Endothelial cell of umbilical vein (primary cell): ENCODE results near the gene CACNA2D3. TPM values are rescaled to one million over a fixed set of nuclear protein-coding genes. Genes with fewer than 3 reads are reported as not detected.

Experiments
- BruUV-seq: library from RNA; stranded (reverse); fragments of 400-500 nt; replicated peaks from 2 replicates; lab custom pipeline; 2021; lab: Mats Ljungman, UMichigan
- CTCF ChIA-PET: fragments of 300-600, 350-600 bp; sonication (Branson Sonifier 250); formaldehyde crosslinking; loops from one replicate; lab custom pipeline; 2021; ENCODE audit warnings: antibody characterized with exemption, inconsistent platforms; lab: Charles Lee
- POLR2A ChIA-PET: fragments of 300-600, 350-600 bp; sonication (Branson Sonifier 250); formaldehyde crosslinking; loops from one replicate; lab custom pipeline; 2021; ENCODE audit warnings: antibody characterized with exemption, inconsistent platforms; lab: Charles Lee
- DNase-seq: peaks from one replicate; pipeline ENCODE4 v3.0.0-alpha.2; 2011; ENCODE audit warnings: low read depth, low spot score
- FAIRE-seq: peaks from 2 replicates; lab custom pipeline; 2011; peaks lifted over from hg19 to GRCh38; lab: Jason Lieb, UNC
- H2AFZ ChIP-seq: 2 replicates; pipeline ENCODE4 v1.6.0; 2012; ENCODE audit warnings: low read depth, low read length, control low read depth, inconsistent platforms
- H3K27ac ChIP-seq: 2 replicates; pipeline ENCODE4 v1.5.1; 2011; ENCODE audit warnings: low read depth, mild to moderate bottlenecking, control low read depth, low read length, moderate library complexity; ENCODE audit not compliant: insufficient read depth
- H3K27me3 ChIP-seq, 2 experiments: 2 replicates each; pipeline versions ENCODE4 v1.6.0 to v1.6.1; 2011; ENCODE audit warnings: low read length in 2 of 2, mixed read lengths in 1 of 2; ENCODE audit not compliant: control insufficient read depth in 2 of 2, insufficient read depth in 2 of 2
- H3K36me3 ChIP-seq, 2 experiments: 2 replicates in 1 of 2; 3 replicates in 1 of 2; pipeline ENCODE4 v1.5.1; 2011; ENCODE audit warnings: low read length in 2 of 2, mild to moderate bottlenecking in 1 of 2, moderate library complexity in 1 of 2; ENCODE audit not compliant: control insufficient read depth in 2 of 2, insufficient read depth in 2 of 2; ENCODE audit errors: extremely low read depth in 1 of 2
- H3K4me1 ChIP-seq: 3 replicates; pipeline ENCODE4 v1.5.1; 2011; ENCODE audit warnings: mild to moderate bottlenecking, low read length; ENCODE audit not compliant: control insufficient read depth, insufficient read depth; ENCODE audit errors: extremely low read depth
- H3K4me2 ChIP-seq: 2 replicates; pipeline ENCODE4 v1.6.1; 2011; ENCODE audit warnings: low read length, control low read depth, mixed read lengths; ENCODE audit not compliant: insufficient read depth
- H3K4me3 ChIP-seq, 3 experiments: fragments of 200-600 bp in 1 of 3; sonication (generic), shearing (Covaris generic) in 1 of 3; replicated peaks in 1 of 3; 2 replicates each; pipeline ENCODE4 v1.5.1; 2011 to 2016; ENCODE audit warnings: control low read depth in 3 of 3, low read length in 3 of 3, mild to moderate bottlenecking in 2 of 3, inconsistent platforms in 1 of 3, low read depth in 1 of 3, moderate library complexity in 1 of 3; ENCODE audit not compliant: insufficient read depth in 1 of 3
- H3K79me2 ChIP-seq: 2 replicates; pipeline ENCODE4 v1.6.0; 2012; ENCODE audit warnings: low read length, inconsistent platforms; ENCODE audit not compliant: control insufficient read depth, insufficient read depth
- H3K9ac ChIP-seq: replicated peaks from 2 replicates; pipeline ENCODE3; 2011; ENCODE audit warnings: low read length, control low read depth; ENCODE audit not compliant: insufficient read depth; ENCODE audit errors: extremely low read depth
- H3K9me1 ChIP-seq: replicated peaks from 3 replicates; pipeline ENCODE4 v1.6.0; 2011; ENCODE audit warnings: mild to moderate bottlenecking, low read length; ENCODE audit not compliant: control insufficient read depth, insufficient read depth; ENCODE audit errors: extremely low read depth
- H3K9me3 ChIP-seq: replicated peaks from 2 replicates; pipeline ENCODE4 v1.5.1; 2012; ENCODE audit warnings: low read length, inconsistent platforms; ENCODE audit not compliant: control insufficient read depth, insufficient read depth
- H4K20me1 ChIP-seq: replicated peaks from 2 replicates; pipeline ENCODE3; 2011; ENCODE audit warnings: mild to moderate bottlenecking, low read length; ENCODE audit not compliant: control insufficient read depth, insufficient read depth; ENCODE audit errors: extremely low read depth
- EZH2 ChIP-seq: IDR thresholded peaks from 2 replicates; pipeline ENCODE4 v1.6.1; 2012; ENCODE audit warnings: borderline replicate concordance, low read depth, mild to moderate bottlenecking, moderate library complexity, low read length, inconsistent platforms; ENCODE audit not compliant: severe bottlenecking
- FOS ChIP-seq: IDR thresholded peaks from 2 replicates; pipeline ENCODE4 v1.6.1; 2011; ENCODE audit warnings: mild to moderate bottlenecking, low read length, moderate library complexity, borderline replicate concordance; ENCODE audit not compliant: insufficient read depth
- MYC ChIP-seq: IDR thresholded peaks from one replicate; pipeline ENCODE4 v1.6.1; 2011; ENCODE audit warnings: mild to moderate bottlenecking, low read depth, low read length
- POLR2A ChIP-seq: IDR thresholded peaks from 2 replicates; pipeline ENCODE4 v1.6.1; 2012; ENCODE audit warnings: low read depth, mild to moderate bottlenecking, control low read depth, low read length
- dilution Hi-C: fragments of 300-500 bp; cut with MboI; formaldehyde crosslinking; loops from one replicate; pipeline ENCODE4 v1.15.0; 2019; ENCODE audit warnings: low sequenced_read_pairs; ENCODE audit not compliant: extremely low pct_ligation_motif_present
- intact Hi-C: fragments of 100-400 bp; cut with micrococcal nuclease; formaldehyde crosslinking; loops from one replicate; pipeline ENCODE4 v1.10.0; 2022
- polyA plus RNA-seq, 4 experiments: library from polyadenylated mRNA; depleted of rRNA in 3 of 4; stranded (reverse) in 3 of 4; unstranded in 1 of 4; fragments of >200 nt; gene quantifications; 2 replicates each; pipeline versions ENCODE4 v1.2.1 to v1.2.3, GENCODE V29; 2011 to 2012; ENCODE audit warnings: missing spikeins in 1 of 4
- total RNA-seq: library from RNA; stranded (reverse); gene quantifications from 2 replicates; pipeline ENCODE4 v1.2.3, GENCODE V29; 2021
- TF ChIP-seq, protein P1 (sequence below): IDR thresholded peaks from 2 replicates; pipeline ENCODE4 v1.6.1; 2011; ENCODE audit not compliant: insufficient read depth, insufficient read length
- TF ChIP-seq, protein P2 (sequence below), 2 donors: IDR thresholded peaks; 1 replicate in 1 of 2; 2 replicates in 1 of 2; pipeline ENCODE4 v1.5.1; 2011; ENCODE audit warnings: low read length in 2 of 2, mild to moderate bottlenecking in 2 of 2, moderate library complexity in 2 of 2, control low read depth in 1 of 2, inconsistent platforms in 1 of 2, low read depth in 1 of 2; ENCODE audit not compliant: insufficient read depth in 1 of 2; ENCODE audit errors: extremely low read depth in 1 of 2

CACNA2D3 gene
- total and polyA plus RNA-seq, 2 donors (not counting 3 experiments of a cell fraction or from before 2014, with no cell fraction given) = not detected

GRCh38 chr3:54761637-54762036 lies 639.3 kb downstream of the CACNA2D3 start:
- DNase-seq (no peak), FAIRE-seq (no peak)
- Histone ChIP-seq H4K20me1 (no peaks in the 10 kb centered on the region), H3K27me3 (no peaks in the 10 kb centered on the region), H3K4me2 (no peak overlapping the region), H3K27ac (no peak overlapping the region), H3K9me1 (no peaks in the 10 kb centered on the region), H3K79me2 (no peaks in the 10 kb centered on the region), H3K9me3 (peaks cover 8% of the 10 kb centered on the region), H3K36me3 (no peaks in the 10 kb centered on the region), H3K9ac (no peak overlapping the region), H3K4me1 (no peaks in the 10 kb centered on the region), H2AFZ (no peak overlapping the region), H3K4me3 (no peak overlapping the region)
- BruUV-seq = no TSS peak
- TF ChIP-seq MYC (no peak), POLR2A (no peak), EZH2 (no peak), FOS (no peak)
- TF ChIP-seq, protein P1, sequence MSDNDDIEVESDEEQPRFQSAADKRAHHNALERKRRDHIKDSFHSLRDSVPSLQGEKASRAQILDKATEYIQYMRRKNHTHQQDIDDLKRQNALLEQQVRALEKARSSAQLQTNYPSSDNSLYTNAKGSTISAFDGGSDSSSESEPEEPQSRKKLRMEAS = no peak
- TF ChIP-seq, protein P2, sequence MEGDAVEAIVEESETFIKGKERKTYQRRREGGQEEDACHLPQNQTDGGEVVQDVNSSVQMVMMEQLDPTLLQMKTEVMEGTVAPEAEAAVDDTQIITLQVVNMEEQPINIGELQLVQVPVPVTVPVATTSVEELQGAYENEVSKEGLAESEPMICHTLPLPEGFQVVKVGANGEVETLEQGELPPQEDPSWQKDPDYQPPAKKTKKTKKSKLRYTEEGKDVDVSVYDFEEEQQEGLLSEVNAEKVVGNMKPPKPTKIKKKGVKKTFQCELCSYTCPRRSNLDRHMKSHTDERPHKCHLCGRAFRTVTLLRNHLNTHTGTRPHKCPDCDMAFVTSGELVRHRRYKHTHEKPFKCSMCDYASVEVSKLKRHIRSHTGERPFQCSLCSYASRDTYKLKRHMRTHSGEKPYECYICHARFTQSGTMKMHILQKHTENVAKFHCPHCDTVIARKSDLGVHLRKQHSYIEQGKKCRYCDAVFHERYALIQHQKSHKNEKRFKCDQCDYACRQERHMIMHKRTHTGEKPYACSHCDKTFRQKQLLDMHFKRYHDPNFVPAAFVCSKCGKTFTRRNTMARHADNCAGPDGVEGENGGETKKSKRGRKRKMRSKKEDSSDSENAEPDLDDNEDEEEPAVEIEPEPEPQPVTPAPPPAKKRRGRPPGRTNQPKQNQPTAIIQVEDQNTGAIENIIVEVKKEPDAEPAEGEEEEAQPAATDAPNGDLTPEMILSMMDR (IDR thresholded peaks at IDR 0.05; ENCODE audit: extremely low read depth in 1 of 2, insufficient read depth in 1 of 2, low read depth in 1 of 2, low read length in 2 of 2) = no peak
- dilution Hi-C loops = no loop called here
- ChIA-PET POLR2A (no interaction called here), CTCF (no interaction called here)
- intact Hi-C loops = no loop called here

DNA sequence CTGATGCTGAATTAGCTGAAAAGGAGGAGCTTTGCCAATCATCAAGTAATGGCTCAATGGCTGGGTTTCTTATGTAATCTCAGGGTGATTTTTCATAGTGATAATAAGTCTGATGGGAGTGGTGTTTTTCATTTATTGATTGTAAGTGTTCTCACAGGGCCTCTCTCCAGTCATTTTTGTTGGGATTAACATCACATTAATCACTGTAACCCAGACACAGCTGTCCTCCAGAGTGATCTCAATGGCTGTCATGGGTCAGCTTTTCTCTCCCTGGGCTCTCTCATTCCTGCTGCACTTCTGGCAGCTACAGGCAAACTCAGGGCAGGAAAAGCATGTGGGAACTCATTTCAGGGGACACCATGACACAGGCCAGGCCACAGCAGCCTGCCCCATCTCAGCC lies 642.6 kb downstream of the CACNA2D3 start:
- Histone ChIP-seq H3K4me1 (no peaks in the 10 kb centered on the region), H3K27me3 (no peaks in the 10 kb centered on the region), H4K20me1 (no peaks in the 10 kb centered on the region), H3K36me3 (no peaks in the 10 kb centered on the region), H3K9ac (no peak overlapping the region), H3K27ac (no peak overlapping the region), H3K9me3 (peaks cover 5% of the 10 kb centered on the region), H3K4me2 (no peak overlapping the region), H3K4me3 (no peak overlapping the region), H3K9me1 (no peaks in the 10 kb centered on the region), H3K79me2 (no peaks in the 10 kb centered on the region), H2AFZ (no peak overlapping the region)
- no peak for TF ChIP-seq POLR2A
- no peak for FAIRE-seq
- BruUV-seq = no TSS peak
- no peak for DNase-seq
- ChIA-PET POLR2A (no interaction called here), CTCF (no interaction called here)
- intact Hi-C loops = no loop called here
- dilution Hi-C loops = no loop called here
